Measurements from ENCODE around the gene CPM. TPM values are rescaled to one million over a fixed set of nuclear protein-coding genes. Genes with fewer than 3 reads are reported as not detected.

CPM gene
- total RNA-seq, 1 donor from 2014 or later: 0.67 TPM

DNA sequence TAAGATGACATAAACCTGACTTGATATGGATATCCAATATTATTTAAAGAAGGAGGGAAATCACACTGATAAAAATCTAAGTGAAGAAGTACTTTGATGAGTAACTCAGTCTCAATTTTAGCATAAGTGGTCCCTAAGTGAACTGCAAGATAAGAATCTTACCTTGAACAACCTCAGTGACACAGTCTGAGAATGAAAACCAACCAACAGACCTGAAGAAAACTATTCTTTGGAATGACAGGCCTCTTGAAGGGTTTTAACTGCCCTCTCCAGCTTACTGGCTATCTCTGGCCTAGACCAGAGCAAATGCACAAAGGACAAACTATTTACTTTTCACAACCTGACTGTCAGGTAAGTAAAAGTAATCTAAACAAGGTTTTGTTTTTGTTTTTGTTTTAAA, 44.7 kb downstream of the CPM start:
- no peaks in the 10 kb centered on the region for H3K4me1 Mint-ChIP-seq (ENCODE audit: low read depth)
- H3K27ac Mint-ChIP-seq (ENCODE audit: unreplicated experiment): no peak overlapping the region
- no peak for TF ChIP-seq CTCF (IDR thresholded peaks at IDR 0.05)
- no peak for DNase-seq (ENCODE audit: low spot score)
- no peaks in the 10 kb centered on the region for H3K36me3 Mint-ChIP-seq (ENCODE audit: low read depth)
- H3K4me3 Mint-ChIP-seq (ENCODE audit: unreplicated experiment): no peak overlapping the region
- H3K9me3 Mint-ChIP-seq (ENCODE audit: low read depth): no peaks in the 10 kb centered on the region
- H3K27me3 Mint-ChIP-seq (ENCODE audit: low read depth): peaks cover 5% of the 10 kb centered on the region

DNA sequence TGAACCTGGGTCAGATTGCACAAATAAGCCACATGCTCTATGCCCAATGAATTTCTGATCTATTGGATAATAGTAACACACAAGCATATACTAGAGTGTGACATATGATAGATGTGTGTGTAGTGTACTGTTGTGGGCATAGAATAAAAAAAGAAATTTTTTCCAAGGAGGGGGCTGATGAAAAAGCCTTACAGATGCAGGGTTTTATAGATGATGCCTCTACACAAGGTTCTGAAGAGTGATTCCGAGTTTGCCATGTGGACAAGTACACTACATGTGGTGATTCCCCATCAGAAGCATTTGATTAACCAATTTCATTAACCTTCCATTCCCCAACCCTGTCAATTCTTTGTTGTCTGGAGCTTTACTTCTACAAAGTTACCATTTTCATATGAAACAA, 45.3 kb downstream of the CPM start:
- no peak for DNase-seq (ENCODE audit: low spot score)
- Mint-ChIP-seq H3K4me1 (ENCODE audit: low read depth) (no peaks in the 10 kb centered on the region), H3K9me3 (ENCODE audit: low read depth) (no peaks in the 10 kb centered on the region), H3K36me3 (ENCODE audit: low read depth) (no peaks in the 10 kb centered on the region), H3K27ac (ENCODE audit: unreplicated experiment) (no peak overlapping the region), H3K27me3 (ENCODE audit: low read depth) (peaks cover 5% of the 10 kb centered on the region), H3K4me3 (ENCODE audit: unreplicated experiment) (no peak overlapping the region)
- no peak for TF ChIP-seq CTCF (IDR thresholded peaks at IDR 0.05)

DNA sequence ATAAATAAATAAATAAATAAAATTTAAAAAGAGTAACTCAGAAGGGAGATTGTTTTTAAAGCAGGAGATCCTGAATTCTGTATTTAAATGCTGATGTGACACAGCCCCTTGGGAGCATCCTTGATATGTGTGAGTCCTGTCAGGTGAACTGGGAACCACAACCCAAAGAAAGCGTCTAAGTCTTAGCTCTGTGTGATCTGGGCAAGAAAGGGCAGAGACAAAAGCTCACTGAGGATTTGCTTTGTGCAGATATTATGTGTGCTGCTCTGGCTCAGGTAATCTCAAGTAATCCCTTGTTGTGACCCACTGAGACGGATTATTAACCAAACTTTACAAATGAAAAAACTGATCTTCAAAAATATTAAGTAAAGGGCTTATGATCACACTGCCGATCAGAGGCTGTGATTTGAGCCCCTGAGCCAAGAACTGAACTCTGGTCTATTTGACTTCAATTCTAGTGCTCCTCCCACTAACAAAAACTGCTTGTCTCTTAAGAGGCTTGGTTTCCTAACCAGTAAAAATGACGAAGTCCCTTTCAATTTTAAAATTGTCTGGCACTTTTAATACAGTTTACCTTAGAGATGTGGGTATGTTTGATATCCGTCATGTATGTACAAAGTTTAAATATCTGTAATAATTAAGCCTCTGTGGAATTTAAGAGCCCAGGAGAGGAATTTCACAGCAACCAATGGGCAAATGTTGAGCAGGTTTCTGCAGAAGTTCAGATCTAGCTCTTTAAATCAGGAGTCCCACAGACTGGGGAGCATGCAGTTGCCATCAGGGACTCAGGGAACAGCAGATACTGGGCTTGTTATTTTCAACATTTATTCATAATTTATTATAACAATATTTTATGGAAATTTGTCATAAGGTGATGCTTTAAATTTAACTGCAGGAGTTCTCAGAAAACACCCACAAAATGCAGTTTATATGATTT, 46.1 kb downstream of the CPM start:
- no peak overlapping the region for H3K4me3 Mint-ChIP-seq (ENCODE audit: unreplicated experiment)
- DNase-seq (ENCODE audit: low spot score): no peak
- no peak overlapping the region for H3K27ac Mint-ChIP-seq (ENCODE audit: unreplicated experiment)
- H3K4me1 Mint-ChIP-seq (ENCODE audit: low read depth): no peaks in the 10 kb centered on the region
- TF ChIP-seq CTCF (IDR thresholded peaks at IDR 0.05): no peak
- H3K27me3 Mint-ChIP-seq (ENCODE audit: low read depth): peaks cover 5% of the 10 kb centered on the region
- H3K9me3 Mint-ChIP-seq (ENCODE audit: low read depth): no peaks in the 10 kb centered on the region
- no peaks in the 10 kb centered on the region for H3K36me3 Mint-ChIP-seq (ENCODE audit: low read depth)

DNA sequence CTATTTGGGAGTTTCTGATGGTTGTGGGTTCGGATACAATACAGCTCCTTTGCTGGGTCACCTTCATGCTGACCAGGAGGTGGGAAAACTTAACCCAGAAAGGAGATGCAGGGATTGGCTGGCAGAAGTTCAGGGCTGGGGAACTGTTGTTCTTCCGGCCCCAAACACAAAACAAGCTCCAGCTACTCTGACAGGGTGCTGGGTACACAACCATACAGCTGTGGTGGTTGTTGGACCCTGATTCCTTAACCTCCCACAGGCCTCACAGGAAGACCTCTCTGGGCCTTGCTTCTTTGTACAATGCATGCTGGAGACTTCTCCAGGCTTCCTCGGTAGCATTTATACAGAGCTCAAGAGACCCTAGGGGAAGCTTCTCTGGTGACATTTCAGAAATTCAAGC, 47.6 kb downstream of the CPM start:
- Mint-ChIP-seq H3K27ac (ENCODE audit: unreplicated experiment) (no peak overlapping the region), H3K4me3 (ENCODE audit: unreplicated experiment) (no peak overlapping the region), H3K36me3 (ENCODE audit: low read depth) (no peaks in the 10 kb centered on the region), H3K9me3 (ENCODE audit: low read depth) (no peaks in the 10 kb centered on the region), H3K4me1 (ENCODE audit: low read depth) (no peaks in the 10 kb centered on the region), H3K27me3 (ENCODE audit: low read depth) (peaks cover 4% of the 10 kb centered on the region)
- DNase-seq (ENCODE audit: low spot score): no peak
- TF ChIP-seq CTCF (IDR thresholded peaks at IDR 0.05): no peak

GRCh38 chr12:68884251-68884650, 48.7 kb downstream of the CPM start:
- H3K27ac Mint-ChIP-seq (ENCODE audit: unreplicated experiment): no peak overlapping the region
- no peaks in the 10 kb centered on the region for H3K36me3 Mint-ChIP-seq (ENCODE audit: low read depth)
- no peaks in the 10 kb centered on the region for H3K9me3 Mint-ChIP-seq (ENCODE audit: low read depth)
- peaks cover 4% of the 10 kb centered on the region for H3K27me3 Mint-ChIP-seq (ENCODE audit: low read depth)
- DNase-seq (ENCODE audit: low spot score): no peak
- TF ChIP-seq CTCF (IDR thresholded peaks at IDR 0.05): no peak
- no peaks in the 10 kb centered on the region for H3K4me1 Mint-ChIP-seq (ENCODE audit: low read depth)
- no peak overlapping the region for H3K4me3 Mint-ChIP-seq (ENCODE audit: unreplicated experiment)
